ENCODE measurements around the gene SLC4A9.

The SLC4A9 gene

GRCh38 chr5:140345919-140346347 lies 14.1 kb upstream of the SLC4A9 start:
- peak; percentile 69 for TF ChIP-seq CTCF (IDR thresholded peaks at IDR 0.05; ENCODE audit: poor library complexity, severe bottlenecking)
- H3K9me3 ChIP-seq (ENCODE audit: severe bottlenecking), result no peaks in the 10 kb centered on the region
- peaks cover 42% of the 10 kb centered on the region for H3K4me1 ChIP-seq (ENCODE audit: insufficient read depth, poor library complexity, severe bottlenecking)
- peak overlapping the region; percentile 46 for H3K27ac ChIP-seq (ENCODE audit: poor library complexity, severe bottlenecking)
- peak; percentile 4 for ATAC-seq (ENCODE audit: low read depth)
- DNase-seq (ENCODE audit: low spot score), result no peak
- peak overlapping the region; percentile 46 for H3K4me3 ChIP-seq (ENCODE audit: severe bottlenecking)
- H3K36me3 ChIP-seq (ENCODE audit: low read depth), result peaks cover 29% of the 10 kb centered on the region
- H3K27me3 ChIP-seq (ENCODE audit: insufficient read depth, poor library complexity, severe bottlenecking), result no peaks in the 10 kb centered on the region

- no peaks in the 10 kb centered on the region for H3K9me3 ChIP-seq (ENCODE audit: severe bottlenecking)
- ATAC-seq (ENCODE audit: low read depth), result peak; percentile 54
- DNase-seq (ENCODE audit: low spot score), result no peak
- H3K27me3 ChIP-seq (ENCODE audit: insufficient read depth, poor library complexity, severe bottlenecking), result no peaks in the 10 kb centered on the region
- peak within 1 kb of the TSS; percentile 46 for H3K4me3 ChIP-seq (ENCODE audit: severe bottlenecking)
- peaks cover 42% of the 10 kb centered on the region for H3K4me1 ChIP-seq (ENCODE audit: insufficient read depth, poor library complexity, severe bottlenecking)
- TF ChIP-seq CTCF (IDR thresholded peaks at IDR 0.05; ENCODE audit: poor library complexity, severe bottlenecking), result peak; percentile 53
- peaks cover 22% of the 10 kb centered on the region for H3K36me3 ChIP-seq (ENCODE audit: low read depth)
- H3K27ac ChIP-seq (ENCODE audit: poor library complexity, severe bottlenecking), result peak within 1 kb of the TSS; percentile 46
Measured at GRCh38 chr5:140346348-140347221, 13.4 kb upstream of the SLC4A9 start, which contains the start of gene HBEGF. HBEGF (minus strand) TSS chr5:140346603; CDS start chr5:140346328, 275 bp downstream.

GRCh38 chr5:140347360-140347759 lies 12.6 kb upstream of the SLC4A9 start:
- peak overlapping the region; percentile 46 for H3K27ac ChIP-seq (ENCODE audit: poor library complexity, severe bottlenecking)
- no peaks in the 10 kb centered on the region for H3K27me3 ChIP-seq (ENCODE audit: insufficient read depth, poor library complexity, severe bottlenecking)
- no peaks in the 10 kb centered on the region for H3K9me3 ChIP-seq (ENCODE audit: severe bottlenecking)
- peak overlapping the region; percentile 46 for H3K4me3 ChIP-seq (ENCODE audit: severe bottlenecking)
- H3K4me1 ChIP-seq (ENCODE audit: insufficient read depth, poor library complexity, severe bottlenecking), result peaks cover 42% of the 10 kb centered on the region
- DNase-seq (ENCODE audit: low spot score) (no peak), ATAC-seq (ENCODE audit: low read depth) (no peak)
- H3K36me3 ChIP-seq (ENCODE audit: low read depth), result peaks cover 16% of the 10 kb centered on the region
- no peak for TF ChIP-seq CTCF (IDR thresholded peaks at IDR 0.05; ENCODE audit: poor library complexity, severe bottlenecking)

- peak; percentile 43 for ATAC-seq (ENCODE audit: low read depth)
- Histone ChIP-seq H3K36me3 (ENCODE audit: low read depth) (peaks cover 12% of the 10 kb centered on the region), H3K9me3 (ENCODE audit: severe bottlenecking) (no peaks in the 10 kb centered on the region), H3K4me1 (ENCODE audit: insufficient read depth, poor library complexity, severe bottlenecking) (peaks cover 42% of the 10 kb centered on the region), H3K4me3 (ENCODE audit: severe bottlenecking) (no peak overlapping the region), H3K27me3 (ENCODE audit: insufficient read depth, poor library complexity, severe bottlenecking) (no peaks in the 10 kb centered on the region), H3K27ac (ENCODE audit: poor library complexity, severe bottlenecking) (peak overlapping the region; percentile 46)
- TF ChIP-seq CTCF (IDR thresholded peaks at IDR 0.05; ENCODE audit: poor library complexity, severe bottlenecking), result no peak
- DNase-seq (ENCODE audit: low spot score), result peak; percentile 92
Measured at GRCh38 chr5:140348104-140348503, 11.9 kb upstream of the SLC4A9 start.

GRCh38 chr5:140349244-140349643 lies 10.8 kb upstream of the SLC4A9 start:
- no peak for DNase-seq (ENCODE audit: low spot score)
- H3K4me3 ChIP-seq (ENCODE audit: severe bottlenecking), result no peak overlapping the region
- H3K27me3 ChIP-seq (ENCODE audit: insufficient read depth, poor library complexity, severe bottlenecking), result no peaks in the 10 kb centered on the region
- peaks cover 40% of the 10 kb centered on the region for H3K4me1 ChIP-seq (ENCODE audit: insufficient read depth, poor library complexity, severe bottlenecking)
- no peak for TF ChIP-seq CTCF (IDR thresholded peaks at IDR 0.05; ENCODE audit: poor library complexity, severe bottlenecking)
- no peak for ATAC-seq (ENCODE audit: low read depth)
- H3K9me3 ChIP-seq (ENCODE audit: severe bottlenecking), result no peaks in the 10 kb centered on the region
- peaks cover 3% of the 10 kb centered on the region for H3K36me3 ChIP-seq (ENCODE audit: low read depth)
- peak overlapping the region; percentile 46 for H3K27ac ChIP-seq (ENCODE audit: poor library complexity, severe bottlenecking)
